NAMALWA (cell line): ENCODE measurements around the gene FASTK.
A peak's percentile ranks its signal among the peaks of the same experiment; 100 is the strongest.

Experiments
- DNase-seq: peaks from one replicate; pipeline ENCODE4 v3.0.0-alpha.2; 2015; ENCODE audit warnings: low spot score

FASTK gene

GRCh38 chr7:151099486-151100211, 19.0 kb upstream of the FASTK start:
- no peak for DNase-seq

GRCh38 chr7:151095828-151096475, 15.3 kb upstream of the FASTK start:
- DNase-seq = no peak

DNA sequence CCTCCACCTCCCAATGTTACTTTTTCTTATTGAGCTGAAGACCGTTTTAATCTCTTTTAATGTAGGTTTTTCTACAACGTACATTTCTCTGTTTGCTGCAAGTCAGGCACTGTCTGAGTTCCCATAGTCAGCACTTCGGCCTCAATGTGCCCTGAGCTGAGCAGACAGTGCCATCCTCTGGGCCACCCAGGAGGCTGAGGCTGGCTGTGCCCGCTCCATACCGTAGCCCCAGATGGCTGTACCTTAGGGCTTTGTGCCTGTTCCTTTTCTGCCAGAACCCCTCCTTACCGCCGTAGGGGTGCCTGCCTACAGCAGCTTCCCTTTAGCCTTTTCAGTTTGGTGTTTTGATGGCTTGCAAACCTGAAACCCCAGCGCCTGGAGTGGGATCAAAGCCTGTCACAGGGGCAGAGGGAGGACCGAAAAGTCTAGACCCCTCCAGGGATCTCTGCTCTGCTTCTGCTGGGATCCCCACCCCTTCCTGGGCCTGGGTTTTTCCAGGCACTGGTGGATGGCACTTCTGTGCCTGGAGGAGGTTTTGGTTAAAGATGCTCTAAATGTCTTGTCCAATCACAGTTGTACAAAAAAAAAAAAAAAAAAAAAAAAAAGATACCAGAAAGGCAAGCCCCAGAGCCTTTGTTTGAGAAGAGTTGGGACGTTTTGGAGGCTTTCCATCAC, 14.7 kb upstream of the FASTK start:
- no peak for DNase-seq

GRCh38 chr7:151094675-151095074, 14.1 kb upstream of the FASTK start:
- DNase-seq = no peak

GRCh38 chr7:151093748-151094147, 13.1 kb upstream of the FASTK start:
- DNase-seq = no peak

DNA sequence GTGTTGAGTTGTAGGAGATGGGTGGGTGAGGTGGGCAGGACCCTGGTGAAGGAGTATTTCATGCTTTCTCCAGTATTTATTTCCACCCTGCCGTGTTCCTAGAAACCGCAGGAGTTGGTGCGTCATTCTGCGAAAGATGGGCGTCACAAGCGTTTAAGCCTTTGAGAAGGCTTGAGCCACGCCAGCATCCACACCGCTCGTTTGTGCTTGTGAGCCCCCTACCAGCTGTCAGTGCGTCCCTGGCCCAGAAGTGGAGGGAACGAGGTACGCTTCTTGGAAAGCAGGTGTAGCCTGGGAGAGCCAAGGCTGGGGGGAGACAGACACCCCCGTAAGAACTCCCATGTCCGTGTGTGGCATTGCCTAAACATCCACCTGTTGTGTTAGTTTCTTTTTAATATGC, 11.4 kb upstream of the FASTK start:
- DNase-seq = no peak

- peak; percentile 70 for DNase-seq
Measured at GRCh38 chr7:151091431-151091830, 10.8 kb upstream of the FASTK start.

- no peak for DNase-seq
Measured at GRCh38 chr7:151091003-151091402, 10.4 kb upstream of the FASTK start.

DNA sequence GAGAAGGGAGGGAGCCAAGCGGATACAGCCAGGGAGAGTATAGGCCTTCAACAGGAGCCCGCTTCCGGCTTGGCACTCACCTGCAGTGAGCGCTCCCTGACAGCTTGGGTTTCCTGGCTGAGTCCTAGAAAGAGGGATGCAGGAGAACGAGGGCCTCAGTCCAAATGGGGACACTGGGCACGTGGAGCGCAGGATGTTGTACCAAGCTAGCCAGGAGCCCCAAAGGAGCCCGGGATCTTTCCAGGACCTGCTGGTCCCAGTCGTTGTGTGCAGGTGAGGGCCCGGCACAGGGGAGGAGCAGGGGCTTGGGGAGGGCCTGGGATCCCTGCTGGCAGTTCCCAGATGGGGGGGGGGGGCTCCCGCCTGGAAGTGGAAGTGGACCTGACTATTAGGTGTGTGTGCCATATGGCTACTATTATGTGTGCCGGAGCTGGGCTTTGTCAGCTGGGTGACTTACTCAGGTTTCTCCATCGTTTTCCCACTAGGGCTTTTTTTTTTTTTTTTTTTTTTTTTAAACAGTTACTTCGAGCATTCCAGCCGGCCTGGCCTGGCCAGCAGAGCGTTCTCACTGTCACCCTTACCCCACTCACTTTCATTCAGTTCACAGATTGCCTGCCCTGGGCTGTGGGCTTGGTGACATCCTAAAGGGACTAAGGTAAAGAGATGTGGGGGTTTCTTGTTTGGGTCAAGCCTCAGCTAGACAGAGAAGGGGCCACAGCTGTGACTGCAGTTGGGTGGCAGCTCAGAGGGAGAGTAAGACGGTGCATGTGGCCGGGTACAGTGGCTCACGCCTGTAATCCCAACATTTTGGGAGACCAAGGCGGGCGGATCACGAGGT, 9.5 kb upstream of the FASTK start:
- no peak for DNase-seq

DNA sequence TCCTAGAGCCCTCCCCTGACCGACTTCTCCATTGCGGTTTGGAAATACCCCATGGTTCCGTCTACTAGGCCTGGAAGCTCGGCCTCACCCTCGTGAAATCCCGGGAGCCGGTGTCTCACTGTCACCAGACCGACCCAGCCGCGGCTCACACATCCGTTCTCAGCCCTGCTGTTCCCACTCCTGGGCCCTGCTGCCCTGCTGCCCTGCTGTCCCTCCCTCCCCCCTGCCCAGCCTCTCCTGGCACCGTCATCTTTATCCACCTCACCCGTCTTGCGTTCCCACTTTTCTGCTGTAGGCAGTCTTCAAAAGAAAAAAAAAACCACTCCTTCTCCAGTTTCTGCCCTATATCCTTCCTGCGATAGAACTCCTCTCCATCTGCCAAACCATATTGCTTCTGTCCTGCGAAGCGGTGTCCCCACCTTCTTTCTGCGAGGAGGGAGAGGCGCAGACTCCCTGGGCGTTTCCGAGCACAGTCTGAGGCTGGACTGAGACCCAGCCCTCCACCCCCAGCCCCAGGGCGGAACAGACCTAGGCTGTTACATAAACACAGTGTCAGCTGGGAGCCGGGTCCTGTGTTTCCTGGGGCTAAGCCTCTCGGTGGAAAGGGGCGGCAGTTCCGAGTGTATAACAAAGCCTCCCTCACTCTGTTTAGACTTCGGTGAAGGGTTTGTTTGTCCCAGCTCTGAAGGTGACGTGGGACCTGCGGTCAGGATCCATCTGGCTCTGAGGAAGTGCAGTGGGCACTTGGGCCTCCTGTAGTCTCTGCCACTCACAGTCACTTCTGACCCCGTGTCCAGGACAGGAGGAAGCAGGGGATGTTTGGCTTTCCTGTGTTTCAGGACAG, 8.5 kb upstream of the FASTK start:
- DNase-seq = no peak

GRCh38 chr7:151088019-151088855, 7.6 kb upstream of the FASTK start:
- no peak for DNase-seq

DNA sequence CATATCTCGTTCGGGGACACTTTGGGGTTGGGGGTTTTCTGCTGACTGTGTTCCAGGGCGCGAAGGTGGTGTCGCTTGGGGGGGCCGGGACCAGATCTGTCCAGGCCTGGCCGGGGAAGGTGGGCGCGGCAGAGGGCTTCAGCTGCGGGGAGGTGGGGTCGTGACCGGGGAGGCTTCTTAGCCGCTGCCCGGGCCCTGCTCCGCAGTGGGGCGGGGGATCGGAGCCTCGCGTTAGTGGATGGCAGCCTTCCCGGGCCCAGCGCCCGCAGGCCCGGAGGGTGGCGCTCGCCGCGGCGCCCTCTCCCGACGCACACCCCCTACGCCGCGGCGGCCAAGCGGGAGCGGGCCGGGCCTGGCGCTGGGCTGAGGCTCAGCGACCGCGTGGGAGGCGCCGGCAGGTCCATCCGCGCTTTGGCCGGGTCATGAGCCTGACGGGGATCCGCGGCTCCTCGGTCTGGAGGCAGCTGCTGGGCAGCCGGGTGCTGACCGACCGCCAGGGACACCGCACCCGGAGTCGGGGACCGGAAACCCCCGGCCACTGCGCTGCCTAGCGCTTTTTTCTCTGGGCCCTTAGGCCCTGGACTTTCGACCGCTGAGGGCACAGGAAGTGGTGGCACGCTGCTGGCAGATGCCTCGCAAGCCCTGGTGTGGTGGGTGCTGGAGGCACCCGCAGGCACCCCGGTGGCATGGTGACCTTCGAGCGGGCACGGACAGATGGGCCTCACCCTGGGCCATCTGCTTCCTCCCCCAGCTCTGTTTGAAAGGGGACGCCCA, 6.8 kb upstream of the FASTK start:
- no peak for DNase-seq

GRCh38 chr7:151086802-151087244, 6.2 kb upstream of the FASTK start:
- DNase-seq = no peak

DNA sequence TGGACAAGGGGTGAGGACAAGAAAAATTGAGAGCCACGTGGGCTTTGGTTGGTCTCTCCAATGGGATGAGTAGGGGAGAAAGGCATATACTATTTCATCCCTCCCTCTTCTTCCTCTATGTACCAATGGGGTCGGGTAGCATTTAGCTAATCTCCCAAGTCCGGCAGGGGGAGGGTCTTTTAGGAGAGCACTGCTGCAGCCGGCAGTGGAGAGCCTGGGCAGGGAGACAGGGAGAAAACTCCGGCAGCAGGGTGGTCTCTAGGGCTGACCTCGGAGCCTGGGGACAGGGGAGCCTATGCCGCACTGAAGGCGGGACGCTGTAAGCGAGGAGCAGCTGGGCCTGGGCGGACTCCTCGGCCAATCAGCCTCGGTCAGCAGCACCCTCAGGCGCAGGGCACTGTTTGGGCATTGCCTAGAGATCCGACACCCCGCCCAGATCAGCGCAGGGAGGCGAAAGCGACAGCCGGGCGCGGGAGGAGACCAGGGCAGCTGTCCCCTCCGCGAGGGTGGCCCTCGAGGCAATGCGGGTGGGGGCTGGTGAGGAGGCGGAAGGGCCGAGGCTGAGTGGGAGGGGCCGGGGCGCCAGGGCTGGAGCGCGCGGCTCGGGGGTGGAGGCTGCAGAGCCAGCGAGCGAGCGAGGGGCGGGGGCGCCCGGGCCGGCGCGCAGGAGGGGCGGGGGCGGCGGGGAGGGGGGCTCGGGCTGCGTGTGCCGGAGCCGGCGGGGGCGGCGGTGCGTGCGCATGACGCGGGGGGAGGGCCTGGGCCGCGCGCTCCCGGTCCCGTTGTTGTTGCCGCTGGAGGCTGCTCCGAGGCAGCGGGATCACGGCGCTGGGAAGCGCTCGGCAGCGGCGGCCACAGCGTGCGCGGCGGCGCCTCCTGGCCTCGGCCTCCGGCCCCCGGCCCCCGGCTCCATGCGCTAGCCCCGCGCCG, 5.3 kb upstream of the FASTK start, which contains the start of gene AGAP3:
Gene AGAP3, plus strand, starts transcription at position 785 of the 930 bp plus-strand sequence. CDS start 267 bp downstream, outside the sequence.
- no peak for DNase-seq

DNA sequence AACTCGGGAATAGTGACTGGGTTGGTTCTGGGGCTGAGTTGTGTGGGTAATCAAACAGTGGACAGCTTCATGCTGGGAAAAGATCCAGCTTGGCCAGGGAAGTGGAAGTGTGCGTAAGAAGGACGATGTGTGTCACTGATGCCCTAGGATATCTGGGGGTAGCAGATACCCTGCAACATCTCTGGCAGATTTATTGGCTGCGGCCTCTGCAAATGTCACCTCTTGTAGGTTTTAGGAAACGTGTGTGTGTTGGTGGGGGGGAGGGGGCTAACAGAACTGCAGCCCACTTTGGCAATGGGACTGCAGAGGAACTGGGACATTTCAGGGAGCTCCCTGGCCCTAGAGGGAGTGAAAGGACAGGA, 4.7 kb upstream of the FASTK start:
- DNase-seq = no peak

DNA sequence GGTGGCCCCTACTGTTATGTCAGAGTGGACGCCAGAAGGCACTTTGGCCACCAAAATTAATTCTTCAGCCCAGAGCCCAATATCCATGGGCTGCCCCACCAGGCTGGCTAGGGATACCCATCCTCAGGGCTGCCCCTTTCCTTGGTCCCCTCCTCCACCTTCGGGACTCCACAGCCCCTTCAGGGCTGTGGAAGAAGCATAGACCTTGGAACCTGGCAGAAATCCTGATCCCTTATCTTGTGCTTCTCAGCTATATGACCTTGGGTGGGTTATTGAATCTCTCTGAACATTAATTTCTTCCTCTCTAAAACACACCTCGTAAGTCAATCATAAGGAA, 3.2 kb upstream of the FASTK start:
- DNase-seq = no peak

- peak; percentile 90 for DNase-seq
Measured at GRCh38 chr7:151083071-151083823, 2.6 kb upstream of the FASTK start, which contains the start of gene TMUB1. Gene TMUB1, minus strand, starts transcription at chr7:151083493. Its CDS starts 930 bp downstream, at chr7:151082563.
